GM18870 (cell line): ENCODE data around the gene TRIM13.

Experiments used
- ATAC-seq: cut with Tn5 transposase; IDR thresholded peaks from one replicate; pipeline ENCODE4 v1.9.1; 2021; ENCODE audit warnings: moderate library complexity; ENCODE audit not compliant: unreplicated experiment

The TRIM13 gene

DNA sequence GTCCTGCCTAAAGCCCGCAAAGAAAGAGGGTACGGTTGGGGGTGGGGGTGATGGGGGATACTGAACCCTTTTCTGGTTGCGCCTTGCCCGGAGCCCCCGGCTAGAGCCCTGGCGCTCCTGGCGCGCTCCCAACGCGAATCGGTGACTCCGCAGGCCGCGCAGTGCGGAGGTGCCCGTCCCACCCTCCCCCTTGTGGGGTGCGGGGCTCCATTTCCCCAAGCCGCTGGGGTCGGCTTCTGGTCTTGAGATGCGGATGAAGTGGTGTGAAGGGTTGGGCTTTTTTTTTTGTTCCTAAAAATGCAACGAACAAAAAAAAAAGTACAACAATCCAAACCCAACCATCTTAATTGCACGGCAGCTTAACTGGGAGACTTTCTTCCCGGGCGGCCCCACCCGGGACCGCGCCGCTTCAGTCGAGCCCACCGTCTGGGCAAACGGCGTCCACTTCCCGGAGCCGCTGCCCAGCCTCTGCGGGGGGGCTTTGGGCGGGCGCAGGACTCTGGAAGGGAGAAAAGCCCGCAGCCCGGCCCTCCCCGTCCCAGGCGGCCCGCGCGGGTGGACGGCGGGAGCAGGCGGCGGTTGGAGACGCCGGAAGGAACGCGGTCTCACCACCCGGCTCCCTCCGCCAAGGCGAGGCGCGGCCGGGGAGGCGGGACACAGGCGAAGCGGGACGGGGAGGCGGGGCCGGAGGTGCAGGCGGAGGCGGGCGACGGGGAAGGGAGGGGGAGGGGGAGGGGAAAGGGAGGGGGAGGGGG lies 504 bp upstream of the TRIM13 start:
- ATAC-seq: no peak

- ATAC-seq: no peak
Measured at GRCh38 chr13:49997955-49998354, 1.1 kb downstream of the TRIM13 start.

- ATAC-seq: no peak
Measured at GRCh38 chr13:49998714-49999624, 2.1 kb downstream of the TRIM13 start.

DNA sequence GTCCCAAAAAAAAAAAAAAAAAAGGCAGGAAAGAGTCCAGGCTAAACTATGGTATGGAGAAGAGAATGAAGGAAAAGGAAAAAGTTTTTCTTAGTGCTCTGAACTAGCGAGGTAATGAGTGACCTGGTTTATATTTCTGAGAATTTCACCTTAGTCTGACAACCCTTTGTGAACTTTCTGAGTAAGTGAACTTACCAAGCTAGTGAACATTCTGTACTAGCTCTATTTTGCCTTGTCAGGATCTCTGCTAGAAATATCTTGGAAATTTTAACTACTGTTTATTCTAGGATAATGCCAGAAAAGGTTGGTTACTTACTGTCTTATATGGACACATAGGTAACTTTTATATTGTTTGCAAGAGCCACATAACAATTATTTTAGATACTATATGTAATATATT lies 4.4 kb downstream of the TRIM13 start:
- no peak for ATAC-seq

- no peak for ATAC-seq
Measured at GRCh38 chr13:50006426-50007135, 9.7 kb downstream of the TRIM13 start.

- no peak for ATAC-seq
Measured at GRCh38 chr13:50011461-50011860, 14.6 kb downstream of the TRIM13 start.

DNA sequence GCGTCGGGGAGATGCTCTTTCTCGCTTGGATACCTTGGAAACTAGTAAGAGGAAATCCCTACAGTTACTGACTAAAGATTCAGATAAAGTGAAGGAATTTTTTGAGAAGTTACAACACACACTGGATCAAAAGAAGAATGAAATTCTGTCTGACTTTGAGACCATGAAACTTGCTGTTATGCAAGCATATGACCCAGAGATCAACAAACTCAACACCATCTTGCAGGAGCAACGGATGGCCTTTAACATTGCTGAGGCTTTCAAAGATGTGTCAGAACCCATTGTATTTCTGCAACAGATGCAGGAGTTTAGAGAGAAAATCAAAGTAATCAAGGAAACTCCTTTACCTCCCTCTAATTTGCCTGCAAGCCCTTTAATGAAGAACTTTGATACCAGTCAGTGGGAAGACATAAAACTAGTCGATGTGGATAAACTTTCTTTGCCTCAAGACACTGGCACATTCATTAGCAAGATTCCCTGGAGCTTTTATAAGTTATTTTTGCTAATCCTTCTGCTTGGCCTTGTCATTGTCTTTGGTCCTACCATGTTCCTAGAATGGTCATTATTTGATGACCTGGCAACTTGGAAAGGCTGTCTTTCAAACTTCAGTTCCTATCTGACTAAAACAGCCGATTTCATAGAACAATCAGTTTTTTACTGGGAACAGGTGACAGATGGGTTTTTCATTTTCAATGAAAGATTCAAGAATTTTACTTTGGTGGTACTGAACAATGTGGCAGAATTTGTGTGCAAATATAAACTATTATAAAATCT lies 15.7 kb downstream of the TRIM13 start:
- ATAC-seq: no peak

DNA sequence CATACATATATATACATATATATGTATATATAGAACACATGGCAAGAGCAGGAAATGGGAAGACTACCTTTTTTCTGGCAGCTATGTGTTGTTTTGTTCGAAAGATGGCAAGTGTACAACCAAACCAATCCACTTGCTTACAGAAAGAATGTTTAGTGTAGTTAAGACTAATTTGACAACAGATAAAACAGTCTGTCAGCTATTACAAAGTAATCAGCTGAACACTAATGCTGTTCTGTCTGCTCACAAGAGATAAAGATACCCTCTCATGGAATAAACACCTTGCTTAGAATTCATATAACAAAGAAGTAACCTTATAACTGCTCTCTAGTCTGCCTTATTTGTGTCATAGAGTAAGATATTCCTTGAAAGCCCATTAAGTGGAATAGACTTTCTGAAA lies 17.5 kb downstream of the TRIM13 start:
- ATAC-seq: no peak

DNA sequence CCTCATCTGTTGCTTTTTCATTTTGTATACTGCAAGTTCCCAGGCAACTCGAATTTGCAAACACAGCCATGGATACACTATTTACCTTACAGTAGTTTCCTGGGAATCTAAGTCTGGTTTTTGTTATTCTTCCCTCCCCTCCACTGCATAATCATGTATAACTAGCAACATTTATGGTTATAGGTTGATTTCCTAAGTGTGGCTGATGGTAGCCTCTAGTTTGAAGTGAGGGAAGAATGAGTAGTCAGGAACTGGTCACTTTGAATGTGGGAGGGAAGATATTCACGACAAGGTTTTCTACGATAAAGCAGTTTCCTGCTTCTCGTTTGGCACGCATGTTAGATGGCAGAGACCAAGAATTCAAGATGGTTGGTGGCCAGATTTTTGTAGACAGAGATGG lies 18.4 kb downstream of the TRIM13 start, which contains the start of gene KCNRG:
TSS of gene KCNRG (plus strand) at position 187 of the 400 bp plus-strand sequence. CDS start at position 237, 50 bp downstream.
- ATAC-seq: no peak

DNA sequence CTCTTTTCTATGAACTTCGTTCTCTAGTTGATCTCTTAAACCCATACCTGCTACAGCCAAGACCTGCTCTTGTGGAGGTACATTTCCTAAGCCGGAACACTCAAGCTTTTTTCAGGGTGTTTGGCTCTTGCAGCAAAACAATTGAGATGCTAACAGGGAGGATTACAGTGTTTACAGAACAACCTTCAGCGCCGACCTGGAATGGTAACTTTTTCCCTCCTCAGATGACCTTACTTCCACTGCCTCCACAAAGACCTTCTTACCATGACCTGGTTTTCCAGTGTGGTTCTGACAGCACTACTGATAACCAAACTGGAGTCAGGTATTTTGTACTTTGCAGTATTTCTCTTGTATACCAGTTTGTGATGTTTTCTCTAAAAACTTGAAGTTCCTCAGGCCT lies 18.9 kb downstream of the TRIM13 start:
- no peak for ATAC-seq

- ATAC-seq: no peak
Measured at GRCh38 chr13:50016444-50016843, 19.6 kb downstream of the TRIM13 start.

DNA sequence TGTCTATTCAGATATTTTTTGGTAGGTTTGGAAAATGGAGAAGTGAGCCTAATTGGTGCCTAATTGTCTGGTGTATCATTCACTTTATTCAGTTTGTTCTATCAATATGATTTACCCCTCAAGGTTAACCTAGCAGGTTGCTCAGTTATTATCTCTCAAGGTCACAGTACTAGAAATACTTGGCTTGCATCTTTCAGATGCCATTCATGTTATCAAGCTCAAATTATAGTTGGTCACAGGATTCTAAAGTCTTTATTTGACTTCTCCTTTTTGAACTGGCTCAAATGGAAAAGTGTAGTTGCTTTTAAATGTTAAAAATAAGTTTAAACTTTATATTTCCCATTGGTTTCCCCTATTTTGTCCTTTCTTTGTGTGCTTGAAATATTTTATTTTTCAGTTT lies 21.0 kb downstream of the TRIM13 start:
- ATAC-seq: no peak

GRCh38 chr13:50025436-50025835 lies 28.6 kb downstream of the TRIM13 start:
- no peak for ATAC-seq

DNA sequence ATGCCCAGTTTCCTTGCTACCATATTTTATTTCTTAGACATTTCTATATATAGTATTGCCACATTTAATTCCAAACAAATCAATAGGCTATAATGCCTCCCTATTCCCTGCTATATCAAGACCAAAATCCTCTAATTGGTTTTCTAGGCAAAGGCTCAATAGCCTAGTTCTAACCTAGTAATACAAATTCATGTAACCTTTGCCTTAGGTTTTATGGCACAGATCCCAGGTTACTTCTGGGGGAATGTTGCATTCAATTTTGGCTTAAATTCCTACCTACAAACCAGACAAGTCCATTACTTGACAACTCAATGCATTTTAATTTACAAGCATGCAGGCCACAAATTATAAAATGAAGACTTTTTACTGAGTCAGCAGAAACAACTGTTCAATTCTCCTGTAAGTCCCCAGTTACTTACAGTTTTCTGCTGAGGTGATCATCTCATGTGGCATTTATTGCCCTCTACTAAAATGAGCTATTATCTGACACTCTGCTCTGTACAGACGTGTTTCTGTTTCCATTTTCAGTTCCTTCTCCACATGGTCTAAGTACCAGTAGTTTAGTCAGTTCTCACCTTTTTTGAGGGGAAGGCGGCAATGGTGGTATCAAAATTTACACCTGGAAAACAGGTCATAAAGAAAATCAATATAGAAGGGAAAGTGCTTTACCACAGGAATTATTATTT lies 30.1 kb downstream of the TRIM13 start:
- ATAC-seq: peak; percentile 97

DNA sequence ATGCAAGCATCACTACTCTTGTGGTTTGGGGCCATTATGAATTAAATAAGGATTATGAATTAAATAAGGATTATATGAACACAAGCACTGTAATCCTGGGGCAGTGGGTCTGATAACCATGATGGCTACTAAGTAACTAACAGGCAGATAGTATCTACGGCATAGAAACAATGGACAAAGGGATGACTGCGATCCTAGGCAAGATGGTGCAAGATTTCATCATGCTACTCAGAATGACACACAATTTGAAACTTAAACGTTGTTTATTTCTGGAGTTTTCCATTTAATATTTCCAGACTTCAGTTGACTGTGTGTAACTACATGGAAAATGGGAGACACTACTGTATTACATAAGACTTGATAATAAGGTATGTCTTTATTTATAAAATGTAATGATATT lies 33.5 kb downstream of the TRIM13 start:
- ATAC-seq: no peak

DNA sequence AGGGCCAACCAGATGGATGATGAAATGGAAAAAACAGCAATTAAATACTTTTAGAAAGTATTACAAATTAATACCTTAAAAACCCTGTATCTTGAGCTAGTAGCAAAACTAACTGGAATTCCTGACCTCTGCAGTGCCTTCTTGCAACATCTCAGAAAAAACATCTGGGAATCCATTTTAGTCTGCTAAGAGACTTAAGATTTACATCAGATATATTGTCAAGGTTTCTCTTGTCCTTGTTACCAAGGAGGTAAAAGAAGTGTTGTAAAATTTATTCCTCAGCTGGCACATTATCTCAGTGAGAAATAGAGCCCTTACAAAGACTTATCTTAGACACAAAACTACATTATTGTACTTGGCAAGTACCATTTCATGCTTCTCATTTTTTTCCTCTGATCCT lies 36.9 kb downstream of the TRIM13 start:
- no peak for ATAC-seq

DNA sequence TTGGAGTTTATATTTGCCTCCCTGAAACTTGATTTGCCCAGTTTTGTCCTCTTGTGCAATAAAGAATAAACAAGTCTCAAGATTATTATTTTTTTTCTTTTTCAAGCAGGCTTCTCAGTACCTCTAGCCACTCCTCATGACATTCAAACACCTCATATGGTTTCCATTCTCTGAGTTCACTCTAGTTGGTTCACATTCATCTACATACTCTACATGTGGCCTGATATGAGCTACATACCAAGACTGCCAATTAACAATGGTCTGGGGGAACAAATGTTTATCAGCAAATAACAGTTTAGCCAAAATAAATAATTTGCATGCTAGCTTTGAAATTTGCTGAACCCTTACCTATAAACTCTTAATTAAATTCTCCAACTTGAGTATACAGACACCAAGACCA lies 40.9 kb downstream of the TRIM13 start:
- no peak for ATAC-seq

GRCh38 chr13:50038266-50038665 lies 41.4 kb downstream of the TRIM13 start:
- ATAC-seq: no peak

DNA sequence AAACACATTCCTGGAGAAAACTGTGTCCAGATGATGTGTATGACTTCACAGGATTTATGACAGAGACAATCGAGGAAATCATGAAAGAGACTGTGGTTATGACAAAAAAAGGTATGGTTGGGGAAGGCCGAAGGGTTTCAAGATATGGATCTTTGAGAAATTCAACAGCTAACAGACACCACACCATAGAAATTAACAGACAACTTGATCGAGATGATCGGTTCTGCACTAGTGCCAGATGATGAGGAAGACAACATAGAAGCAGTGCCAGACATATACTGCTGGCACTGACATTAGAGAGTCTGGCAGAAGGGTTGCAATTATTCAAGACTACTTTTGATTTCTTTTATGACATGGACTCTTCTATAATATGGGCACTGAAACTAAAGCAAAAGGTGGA lies 55.6 kb downstream of the TRIM13 start:
- ATAC-seq: no peak

- no peak for ATAC-seq
Measured at GRCh38 chr13:50053844-50054243, 57.0 kb downstream of the TRIM13 start.
